Activated CD4-positive, alpha-beta T cell treated with anti-CD3 and anti-CD28 coated beads, Interleukin-2, amount 10 ng/mL, durations not matched to agents 7 days and 5 days (primary cell): Measurements from ENCODE around the gene OSBPL6. TPM values are rescaled to one million over a fixed set of nuclear protein-coding genes. Genes with fewer than 3 reads are reported as not detected.
"Not testable (repeated sequence)": the region's sequence is repeated elsewhere in the genome, so short reads cannot be mapped to it uniquely, and the experiment has no call there.

ENCODE experiments used
- CTCF ChIA-PET: fragments of 350-600 bp; sonication (Branson Sonifier 250); formaldehyde crosslinking; loops from one replicate; lab custom pipeline; 2021; ENCODE audit warnings: antibody characterized with exemption; lab: Charles Lee
- POLR2A ChIA-PET: fragments of 350-600 bp; sonication (Branson Sonifier 250); formaldehyde crosslinking; loops from one replicate; lab custom pipeline; 2021; ENCODE audit warnings: antibody characterized with exemption; lab: Charles Lee
- DNase-seq: peaks from one replicate; pipeline ENCODE4 v3.0.0-alpha.2; 2020
- H3K27ac Mint-ChIP-seq: one replicate; pipeline ENCODE4 v1.8.0; 2021; ENCODE audit warnings: mild to moderate bottlenecking, moderate library complexity, mixed read lengths
- H3K27me3 Mint-ChIP-seq: one replicate; pipeline ENCODE4 v1.8.0; 2021; ENCODE audit warnings: mixed read lengths
- H3K36me3 Mint-ChIP-seq: one replicate; pipeline ENCODE4 v1.8.0; 2021; ENCODE audit warnings: low read depth, mixed read lengths
- H3K4me1 Mint-ChIP-seq: one replicate; pipeline ENCODE4 v1.8.0; 2021; ENCODE audit warnings: mixed read lengths
- H3K4me3 Mint-ChIP-seq: one replicate; pipeline ENCODE4 v1.8.0; 2021; ENCODE audit warnings: mild to moderate bottlenecking, moderate library complexity, mixed read lengths
- H3K9me3 Mint-ChIP-seq: one replicate; pipeline ENCODE4 v1.8.0; 2021; ENCODE audit warnings: mixed read lengths
- total RNA-seq, 2 experiments: library from RNA; stranded (reverse); gene quantifications; one replicate each; pipeline ENCODE4 v1.2.3, GENCODE V29; 2021

Gene OSBPL6
- total RNA-seq, 2 experiments from 2014 or later, result 0.35 to 0.52 TPM

DNA sequence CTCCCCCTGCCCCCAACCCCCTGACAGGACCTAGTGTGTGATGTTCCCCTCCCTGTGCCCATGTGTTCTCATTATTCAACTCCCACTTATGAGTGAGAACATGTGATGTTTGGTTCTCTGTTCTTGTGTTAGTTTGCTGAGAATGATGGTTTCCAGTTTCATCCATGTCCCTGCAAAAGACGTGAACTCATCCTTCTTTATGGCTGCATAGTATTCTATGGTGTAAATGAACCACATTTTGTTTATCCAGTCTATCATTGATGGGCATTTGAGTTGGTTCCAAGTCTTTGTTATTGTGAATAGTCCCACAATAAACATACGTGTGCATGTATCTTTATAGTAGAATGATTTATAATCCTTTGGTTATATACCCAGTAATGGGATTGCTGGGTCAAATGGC, 13.7 kb upstream of the OSBPL6 start:
- H3K27ac Mint-ChIP-seq, POLR2A ChIA-PET, DNase-seq, H3K36me3 Mint-ChIP-seq, H3K4me3 Mint-ChIP-seq, H3K9me3 Mint-ChIP-seq, H3K4me1 Mint-ChIP-seq, CTCF ChIA-PET: not testable (repeated sequence)
- peaks cover 18% of the 10 kb centered on the region for H3K27me3 Mint-ChIP-seq

DNA sequence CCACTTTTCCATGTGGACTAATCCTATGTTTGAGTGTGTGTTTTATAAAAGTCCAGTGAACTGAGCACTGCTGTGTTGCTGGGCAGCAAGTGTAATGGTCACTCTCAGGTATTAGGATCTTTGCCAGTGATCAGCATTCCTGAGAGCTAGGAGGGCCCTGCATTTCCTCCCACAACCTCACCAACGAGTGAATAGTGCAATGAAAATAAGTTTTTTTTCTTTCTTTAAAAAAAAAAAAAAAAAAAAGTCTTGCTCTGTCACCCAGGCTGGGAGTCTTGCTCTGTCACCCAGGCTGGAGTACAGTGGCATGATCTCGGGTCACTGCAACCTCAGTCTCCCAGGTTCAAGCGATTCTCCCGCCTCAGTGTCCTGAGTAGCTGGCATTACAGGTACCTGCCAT, 6.5 kb upstream of the OSBPL6 start:
- DNase-seq, result no peak
- ChIA-PET CTCF (interaction anchor here (1.0 kb wide), 1 partner anchor 76 kb away, joined by 4 read pairs; the partner anchor contains the start of gene RBM45), POLR2A (no interaction called here)
- H3K4me3 Mint-ChIP-seq, result no peak overlapping the region
- H3K4me1 Mint-ChIP-seq, result no peaks in the 10 kb centered on the region
- peaks cover 42% of the 10 kb centered on the region for H3K27me3 Mint-ChIP-seq
- no peaks in the 10 kb centered on the region for H3K36me3 Mint-ChIP-seq
- H3K9me3 Mint-ChIP-seq, result no peaks in the 10 kb centered on the region
- no peak overlapping the region for H3K27ac Mint-ChIP-seq

DNA sequence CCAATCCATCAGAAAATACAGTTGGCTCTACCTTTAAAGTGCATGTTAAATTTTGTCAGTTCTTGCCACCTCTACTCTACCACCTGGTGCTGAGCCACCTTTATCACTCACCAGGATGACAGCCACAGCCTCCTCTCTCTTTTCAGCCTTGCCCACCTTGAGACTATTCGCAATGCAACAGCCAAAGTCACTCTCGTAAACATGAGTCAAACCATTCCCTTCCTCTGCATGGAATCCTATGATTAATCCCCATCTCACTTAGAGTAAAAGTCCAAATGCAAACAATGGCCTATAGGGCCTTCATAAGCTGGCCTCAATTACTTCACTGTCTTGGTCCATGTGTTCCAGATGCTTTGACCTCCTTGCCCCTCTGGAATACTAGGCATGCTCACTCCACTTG, 5.8 kb upstream of the OSBPL6 start:
- POLR2A ChIA-PET, result no interaction called here
- H3K4me3 Mint-ChIP-seq, result no peak overlapping the region
- no peaks in the 10 kb centered on the region for H3K36me3 Mint-ChIP-seq
- H3K27me3 Mint-ChIP-seq, result peaks cover 48% of the 10 kb centered on the region
- H3K4me1 Mint-ChIP-seq, result peaks cover 2% of the 10 kb centered on the region
- DNase-seq, result no peak
- H3K9me3 Mint-ChIP-seq, result no peaks in the 10 kb centered on the region
- CTCF ChIA-PET, result interaction anchor here (0.6 kb wide), 1 partner anchor 55 kb away, joined by 3 read pairs; no protein-coding TSS in a partner anchor
- H3K27ac Mint-ChIP-seq, result no peak overlapping the region

DNA sequence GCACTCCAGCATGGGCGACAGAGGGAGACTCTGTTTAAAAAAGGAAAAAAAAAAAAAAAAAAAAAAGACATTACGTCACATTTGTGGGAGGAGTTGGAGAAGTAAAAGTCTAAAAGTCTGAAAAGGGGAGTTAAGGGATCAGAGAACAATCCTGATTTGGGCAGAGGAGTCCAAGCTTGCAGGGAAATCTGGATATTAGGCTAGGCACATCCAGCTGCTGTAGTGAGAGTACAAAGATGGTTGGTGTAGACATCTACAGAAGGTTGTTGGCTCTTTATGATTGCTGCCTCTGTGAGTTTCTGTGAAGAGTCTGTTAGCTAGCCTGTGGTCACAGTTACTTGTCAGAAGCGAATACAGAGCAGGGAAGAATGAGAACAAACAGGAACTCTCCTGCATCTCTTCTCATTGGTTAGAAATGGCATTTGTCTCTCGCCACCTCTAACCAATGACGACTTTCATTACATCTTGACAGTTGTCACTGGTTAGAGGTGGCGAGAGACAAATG, 3.3 kb upstream of the OSBPL6 start:
- ChIA-PET POLR2A (no interaction called here), CTCF (interaction anchor here (0.6 to 1.4 kb wide), 3 partner anchors 20 to 285 kb away, joined by 4 to 6 read pairs (median 4); no protein-coding TSS in a partner anchor)
- Mint-ChIP-seq H3K36me3 (no peaks in the 10 kb centered on the region), H3K4me3 (no peak overlapping the region), H3K27ac (no peak overlapping the region), H3K9me3 (no peaks in the 10 kb centered on the region), H3K27me3 (peaks cover 42% of the 10 kb centered on the region), H3K4me1 (peaks cover 9% of the 10 kb centered on the region)
- DNase-seq, result peak; percentile 7

DNA sequence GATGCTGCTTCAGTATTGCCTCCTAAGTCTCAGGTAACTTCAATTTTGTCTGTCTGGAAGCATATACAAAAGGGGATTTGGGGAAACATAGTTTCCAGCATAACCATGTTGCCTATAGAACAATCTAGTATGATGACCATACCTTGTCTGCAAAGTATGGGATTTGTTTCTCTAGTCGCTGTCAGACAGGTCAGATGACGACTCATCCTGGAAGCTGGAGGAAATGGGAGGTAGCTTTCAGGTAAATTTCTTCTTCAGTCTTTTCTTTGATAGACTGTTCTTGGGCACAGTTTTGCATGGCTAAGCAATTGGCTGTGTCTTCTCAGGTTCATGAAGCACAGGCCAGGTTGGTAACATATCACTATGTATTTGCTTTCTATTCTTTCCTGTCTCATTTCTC, 2.8 kb upstream of the OSBPL6 start:
- H3K27me3 Mint-ChIP-seq, result peaks cover 43% of the 10 kb centered on the region
- H3K4me3 Mint-ChIP-seq, result no peak overlapping the region
- no peak overlapping the region for H3K27ac Mint-ChIP-seq
- no peaks in the 10 kb centered on the region for H3K9me3 Mint-ChIP-seq
- CTCF ChIA-PET, result interaction anchor here (0.6 to 1.4 kb wide), 3 partner anchors 20 to 284 kb away, joined by 4 to 6 read pairs (median 4); no protein-coding TSS in a partner anchor
- DNase-seq, result no peak
- no peaks in the 10 kb centered on the region for H3K36me3 Mint-ChIP-seq
- POLR2A ChIA-PET, result no interaction called here
- peaks cover 9% of the 10 kb centered on the region for H3K4me1 Mint-ChIP-seq

DNA sequence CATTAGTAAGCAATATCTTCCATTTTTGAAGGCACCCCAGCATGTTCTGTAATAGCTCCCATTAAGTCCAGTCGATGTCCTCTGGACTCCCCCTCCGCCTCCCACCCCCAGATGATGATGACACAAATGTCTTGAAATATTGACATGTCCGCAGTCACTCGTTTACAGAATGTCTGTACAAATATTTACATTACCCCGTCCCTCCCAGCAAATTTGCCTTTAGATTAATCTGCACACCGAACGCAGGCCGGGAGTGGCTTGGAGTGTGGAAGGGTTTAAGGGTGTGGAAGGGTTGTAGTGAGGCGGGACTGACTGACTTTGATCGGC, 853 bp upstream of the OSBPL6 start:
- Mint-ChIP-seq H3K9me3 (no peaks in the 10 kb centered on the region), H3K27ac (no peak overlapping the region), H3K36me3 (no peaks in the 10 kb centered on the region), H3K4me3 (peak overlapping the region; percentile 72), H3K27me3 (peaks cover 57% of the 10 kb centered on the region), H3K4me1 (peaks cover 9% of the 10 kb centered on the region)
- DNase-seq, result peak; percentile 7
- ChIA-PET CTCF (no interaction called here), POLR2A (no interaction called here)

DNA sequence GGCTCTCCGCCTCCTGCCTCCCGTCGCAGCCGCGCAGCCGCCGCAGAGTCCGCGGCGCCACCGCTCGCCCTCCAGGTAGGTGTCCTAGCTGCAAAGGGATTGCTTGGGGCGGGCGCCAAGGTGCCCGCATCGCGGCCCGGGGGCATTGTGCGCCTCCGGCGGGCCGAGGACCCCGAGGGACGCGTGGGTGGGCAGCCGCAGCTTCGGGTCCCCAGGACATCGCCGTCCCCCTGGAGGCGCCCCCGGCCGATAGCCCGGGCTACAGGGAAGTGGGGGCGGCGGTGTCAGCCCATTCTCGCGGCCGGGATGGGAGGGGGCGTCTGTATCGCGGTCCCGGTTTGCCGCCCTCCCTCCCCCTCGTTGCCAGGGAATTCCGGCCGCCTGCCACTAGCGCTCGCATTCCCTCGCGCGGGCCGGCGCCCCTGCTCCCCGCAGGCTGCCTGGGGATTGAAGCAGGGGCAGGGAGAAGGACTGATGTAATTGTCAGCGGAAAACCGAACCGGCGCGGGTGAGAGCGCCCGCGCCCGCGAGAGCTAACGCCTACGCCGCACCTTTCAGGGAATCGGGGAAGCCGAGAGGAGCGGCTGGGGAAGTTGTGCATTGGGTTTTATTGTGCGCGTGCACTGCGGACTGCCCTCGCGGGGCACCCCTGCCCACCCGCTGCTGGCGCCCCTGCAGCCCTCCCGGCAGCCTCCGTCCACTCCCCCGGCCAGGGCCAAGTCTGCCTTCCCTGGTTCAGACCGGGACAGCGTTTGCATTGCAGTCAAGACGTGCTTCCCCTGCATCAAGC, 483 bp downstream of the OSBPL6 start:
- peaks cover 67% of the 10 kb centered on the region for H3K27me3 Mint-ChIP-seq
- no peaks in the 10 kb centered on the region for H3K9me3 Mint-ChIP-seq
- no peaks in the 10 kb centered on the region for H3K36me3 Mint-ChIP-seq
- ChIA-PET POLR2A (no interaction called here), CTCF (no interaction called here)
- no peak overlapping the region for H3K27ac Mint-ChIP-seq
- peak; percentile 8 for DNase-seq
- H3K4me3 Mint-ChIP-seq, result peak overlapping the region; percentile 68
- peaks cover 9% of the 10 kb centered on the region for H3K4me1 Mint-ChIP-seq

DNA sequence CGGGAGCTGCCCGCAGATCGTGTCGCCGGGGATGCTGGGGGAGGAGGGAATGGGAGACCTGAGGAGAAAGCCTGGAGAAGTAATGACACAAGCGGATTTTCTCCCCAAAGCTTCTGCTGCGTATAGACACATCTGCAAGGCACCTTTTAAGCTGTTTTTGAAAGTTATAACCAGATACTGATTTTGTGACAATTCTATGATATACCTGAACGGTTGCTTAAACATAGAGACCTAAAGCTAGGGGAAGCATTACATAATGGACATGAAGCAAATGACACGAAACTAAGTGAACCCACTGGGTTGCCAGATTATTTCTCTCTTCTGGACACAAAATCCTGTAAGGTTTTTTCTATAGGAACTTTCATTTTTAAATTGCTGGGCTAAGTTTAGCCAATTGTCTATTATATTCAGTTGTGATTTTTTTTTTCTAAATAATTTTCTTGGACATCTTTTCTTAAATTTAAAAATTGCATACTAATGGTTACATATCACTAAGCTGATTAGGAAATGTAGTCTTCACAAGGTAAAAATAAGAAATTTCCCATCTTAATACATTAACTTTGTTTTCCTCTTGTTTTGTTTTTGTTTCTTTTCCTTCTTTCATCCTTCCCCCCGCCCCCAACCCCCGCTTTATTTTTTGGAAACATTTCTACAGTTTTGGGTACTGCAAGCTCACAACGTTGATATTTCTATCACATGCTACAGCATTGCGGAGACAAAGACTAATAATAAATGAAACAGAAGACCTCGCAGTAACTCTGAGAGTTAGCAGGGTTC, 1.3 kb downstream of the OSBPL6 start:
- Mint-ChIP-seq H3K4me1 (peaks cover 9% of the 10 kb centered on the region), H3K4me3 (peak overlapping the region; percentile 68), H3K9me3 (no peaks in the 10 kb centered on the region), H3K27ac (no peak overlapping the region), H3K27me3 (peaks cover 65% of the 10 kb centered on the region), H3K36me3 (no peaks in the 10 kb centered on the region)
- peak; percentile 7 for DNase-seq
- ChIA-PET POLR2A (no interaction called here), CTCF (no interaction called here)

DNA sequence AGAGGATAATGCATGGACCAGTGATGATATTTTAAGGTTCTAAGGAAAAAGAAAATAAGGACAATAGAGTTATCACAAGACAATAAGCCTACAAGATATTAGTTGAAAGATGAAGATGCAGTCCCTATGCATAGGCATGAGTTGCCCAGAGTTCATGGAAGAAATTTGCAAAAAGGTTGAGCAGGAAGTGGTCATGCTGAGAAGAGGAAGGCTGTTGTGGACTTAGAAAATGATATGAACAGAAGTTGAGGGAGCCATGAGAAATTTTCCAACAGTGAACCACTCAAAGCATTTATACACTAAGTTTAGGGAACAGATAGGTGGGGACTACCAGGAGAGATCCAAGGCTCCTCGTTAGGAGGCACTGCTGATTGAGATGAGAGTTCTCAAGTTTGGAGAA, 3.5 kb downstream of the OSBPL6 start:
- ChIA-PET CTCF (no interaction called here), POLR2A (no interaction called here)
- no peak overlapping the region for H3K4me3 Mint-ChIP-seq
- no peak for DNase-seq
- H3K9me3 Mint-ChIP-seq, result no peaks in the 10 kb centered on the region
- H3K27ac Mint-ChIP-seq, result no peak overlapping the region
- H3K36me3 Mint-ChIP-seq, result no peaks in the 10 kb centered on the region
- peaks cover 9% of the 10 kb centered on the region for H3K4me1 Mint-ChIP-seq
- peaks cover 60% of the 10 kb centered on the region for H3K27me3 Mint-ChIP-seq

DNA sequence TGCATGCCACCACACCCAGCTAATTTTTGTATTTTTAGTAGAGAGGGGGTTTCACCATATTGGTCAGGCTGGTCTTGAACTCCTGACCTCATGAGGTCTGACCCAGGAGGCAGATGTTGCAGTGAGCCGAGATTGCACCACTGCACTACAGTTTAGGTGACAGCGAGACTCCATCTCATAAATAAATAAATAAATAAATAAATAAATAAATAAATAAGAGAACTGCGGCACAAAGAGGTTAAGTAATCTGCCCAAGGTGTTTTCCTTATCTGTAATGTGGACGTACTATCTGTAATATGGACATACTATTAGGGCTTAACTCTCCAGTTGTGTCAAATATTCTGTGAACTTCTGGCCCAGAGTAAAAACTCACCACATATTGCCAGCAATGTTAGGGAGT, 4.1 kb downstream of the OSBPL6 start:
- H3K27me3 Mint-ChIP-seq, result peaks cover 55% of the 10 kb centered on the region
- DNase-seq, POLR2A ChIA-PET, CTCF ChIA-PET, H3K27ac Mint-ChIP-seq, H3K4me3 Mint-ChIP-seq, H3K36me3 Mint-ChIP-seq, H3K9me3 Mint-ChIP-seq: not testable (repeated sequence)
- H3K4me1 Mint-ChIP-seq, result peaks cover 10% of the 10 kb centered on the region

DNA sequence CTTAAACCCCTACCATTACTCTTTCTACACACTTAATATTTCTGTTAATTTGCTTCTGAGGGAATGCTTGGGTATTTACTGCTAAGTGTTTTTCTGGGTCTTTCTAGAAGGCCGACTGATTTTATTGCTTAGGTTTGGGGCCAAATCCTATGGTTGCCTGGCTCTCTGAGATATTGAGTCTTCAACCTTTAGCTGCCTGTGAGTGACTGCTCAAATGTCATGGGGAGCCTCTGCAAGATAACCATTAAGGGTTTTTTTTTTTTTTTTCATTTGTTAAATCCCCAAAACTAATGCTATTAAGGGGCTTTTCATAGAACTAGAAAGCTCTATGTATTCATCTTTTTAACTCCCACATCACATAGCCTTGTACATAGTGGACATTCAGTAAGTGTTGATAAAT, 5.0 kb downstream of the OSBPL6 start:
- H3K4me1 Mint-ChIP-seq, result peaks cover 7% of the 10 kb centered on the region
- no peak for DNase-seq
- H3K27ac Mint-ChIP-seq, result no peak overlapping the region
- ChIA-PET POLR2A (no interaction called here), CTCF (interaction anchor here (0.6 kb wide), 1 partner anchor 502 kb away, joined by 3 read pairs; no protein-coding TSS in a partner anchor)
- H3K36me3 Mint-ChIP-seq, result no peaks in the 10 kb centered on the region
- H3K27me3 Mint-ChIP-seq, result peaks cover 54% of the 10 kb centered on the region
- H3K4me3 Mint-ChIP-seq, result no peak overlapping the region
- no peaks in the 10 kb centered on the region for H3K9me3 Mint-ChIP-seq

DNA sequence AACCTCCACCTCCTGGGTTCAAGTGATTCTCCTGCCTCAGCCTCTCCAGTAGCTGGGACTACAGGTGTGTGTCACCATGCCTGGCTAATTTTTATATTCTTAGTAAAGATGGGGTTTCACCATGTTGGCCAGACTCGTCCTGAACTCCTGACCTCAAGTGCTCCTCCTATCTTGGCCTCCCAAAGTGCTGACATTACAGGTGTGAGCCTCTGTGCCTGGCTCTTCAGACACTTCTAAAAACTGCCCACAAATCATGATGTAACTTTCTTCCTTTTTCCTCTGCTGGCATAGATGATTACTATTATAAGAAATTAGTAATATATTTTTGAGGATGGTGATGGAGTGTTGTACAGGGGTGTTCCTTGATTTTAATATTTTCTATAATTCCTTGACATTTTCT, 6.0 kb downstream of the OSBPL6 start:
- no peak overlapping the region for H3K4me3 Mint-ChIP-seq
- POLR2A ChIA-PET, result no interaction called here
- H3K4me1 Mint-ChIP-seq, result peaks cover 5% of the 10 kb centered on the region
- CTCF ChIA-PET, result no interaction called here
- peaks cover 56% of the 10 kb centered on the region for H3K27me3 Mint-ChIP-seq
- no peak for DNase-seq
- no peak overlapping the region for H3K27ac Mint-ChIP-seq
- no peaks in the 10 kb centered on the region for H3K9me3 Mint-ChIP-seq
- no peaks in the 10 kb centered on the region for H3K36me3 Mint-ChIP-seq

DNA sequence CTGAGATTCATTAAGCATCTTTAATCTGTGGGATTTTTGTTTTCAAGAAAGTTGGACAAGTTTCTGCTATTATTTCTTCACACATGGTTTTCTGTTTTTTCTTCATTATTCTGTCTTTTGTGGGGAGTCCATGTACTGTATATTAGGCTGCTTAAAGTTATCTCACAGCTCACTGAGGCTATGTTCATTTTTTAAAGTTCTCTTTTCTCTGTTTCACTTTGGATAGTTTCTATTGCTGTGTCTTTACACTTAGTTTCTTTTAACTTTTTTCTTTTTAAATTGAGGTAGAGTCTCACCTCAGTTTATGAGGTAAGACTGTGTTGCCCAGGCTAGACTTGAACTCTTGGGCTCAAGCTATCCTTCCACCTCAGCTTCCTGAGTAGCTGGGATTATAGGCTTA, 8.6 kb downstream of the OSBPL6 start:
- POLR2A ChIA-PET, result no interaction called here

More for the DNA sequence above, 8.6 kb downstream of the OSBPL6 start:
- DNase-seq, result no peak
- Mint-ChIP-seq H3K27ac (no peak overlapping the region), H3K36me3 (no peaks in the 10 kb centered on the region), H3K27me3 (peaks cover 47% of the 10 kb centered on the region), H3K4me3 (no peak overlapping the region), H3K4me1 (peaks cover 3% of the 10 kb centered on the region), H3K9me3 (no peaks in the 10 kb centered on the region)
- CTCF ChIA-PET, result interaction anchor here (0.6 to 0.7 kb wide), 2 partner anchors 216 to 308 kb away, joined by 3 read pairs; no protein-coding TSS in a partner anchor
